HCT116 (cell line): ENCODE measurements around the gene PHKB. TPM values are rescaled to one million over a fixed set of nuclear protein-coding genes. Genes with fewer than 3 reads are reported as not detected.

ENCODE experiments used
- ATAC-seq: fragments of 200-7000 bp; cut with Tn5 transposase; 2 replicates; pipeline ENCODE4 v1.9.1; 2020; ENCODE audit warnings: mild to moderate bottlenecking, moderate library complexity
- BruUV-seq: library from RNA; stranded (reverse); fragments of 400-500 nt; replicated peaks from 2 replicates; lab custom pipeline; 2021; lab: Mats Ljungman, UMichigan
- CTCF ChIA-PET: fragments of 300-600 bp; sonication (Branson Sonifier 250); formaldehyde crosslinking; loops from one replicate; lab custom pipeline; 2021; ENCODE audit warnings: antibody characterized with exemption; lab: Charles Lee
- POLR2A ChIA-PET: fragments of 300-600, 350-600 bp; sonication (Branson Sonifier 250); formaldehyde crosslinking; loops from one replicate; lab custom pipeline; 2021; ENCODE audit warnings: antibody characterized with exemption; lab: Charles Lee
- RAD21 ChIA-PET, 2 experiments: fragments of 300-600 bp; sonication (Branson Sonifier 250); formaldehyde crosslinking; loops; one replicate each; lab custom pipeline; 2023; ENCODE audit warnings: low total read pairs in 2 of 2; ENCODE audit not compliant: uncharacterized antibody in 2 of 2, unreplicated experiment in 2 of 2, low non-redundant PET in 1 of 2; lab: Charles Lee
- DNase-seq: peaks from one replicate; pipeline ENCODE4 v3.0.0-alpha.2; 2010; ENCODE audit warnings: low read depth, low spot score
- H2AFZ ChIP-seq: fragments of 200-600 bp; shearing (Covaris generic), sonication (generic); 2 replicates; pipeline ENCODE4 v1.6.1; 2017; ENCODE audit warnings: low read depth, mixed run types, mixed read lengths, antibody characterized with exemption, low read length; ENCODE audit not compliant: poor library complexity, severe bottlenecking
- H3K27ac ChIP-seq: 2 replicates; pipeline ENCODE4 v1.5.1; 2012; ENCODE audit warnings: low read depth, low read length
- H3K27me3 ChIP-seq: fragments of 200-600 bp; sonication (generic); 2 replicates; pipeline ENCODE4 v1.6.1; 2016; ENCODE audit warnings: mixed run types, low read length, mixed read lengths; ENCODE audit not compliant: insufficient read depth
- H3K36me3 ChIP-seq, 2 experiments: fragments of 200-500 bp in 1 of 2; fragments of 200-600 bp in 1 of 2; sonication (Bioruptor generic) in 1 of 2; sonication (generic) in 1 of 2; 2 replicates each; pipeline versions ENCODE4 v1.5.1 to v1.6.1; 2014 to 2016; ENCODE audit warnings: low read length in 2 of 2, inconsistent platforms in 1 of 2, mixed read lengths in 1 of 2, mixed run types in 1 of 2; ENCODE audit not compliant: insufficient read depth in 2 of 2, control insufficient read depth in 1 of 2
- H3K4me1 ChIP-seq, 2 experiments: fragments of 200-600 bp in 1 of 2; sonication (generic) in 1 of 2; 2 replicates each; pipeline versions ENCODE4 v1.5.1 to v1.6.1; 2012 to 2017; ENCODE audit warnings: low read length in 2 of 2, inconsistent platforms in 1 of 2, mild to moderate bottlenecking in 1 of 2, mixed read lengths in 1 of 2, mixed run types in 1 of 2, moderate library complexity in 1 of 2; ENCODE audit not compliant: insufficient read depth in 2 of 2, control insufficient read depth in 1 of 2
- H3K4me2 ChIP-seq: fragments of 200-600 bp; sonication (generic); 2 replicates; pipeline ENCODE4 v1.6.1; 2017; ENCODE audit warnings: mixed run types, low read length, mixed read lengths
- H3K4me3 ChIP-seq, 2 experiments: fragments of 200-600 bp in 1 of 2; sonication (generic) in 1 of 2; replicated peaks in 1 of 2; 2 replicates each; pipeline ENCODE4 v1.5.1; 2011 to 2016; ENCODE audit warnings: low read length in 2 of 2, control low read depth in 1 of 2, low read depth in 1 of 2, mild to moderate bottlenecking in 1 of 2, mixed read lengths in 1 of 2, mixed run types in 1 of 2
- H3K79me2 ChIP-seq: fragments of 200-600 bp; sonication (generic); 2 replicates; pipeline ENCODE4 v1.6.1; 2017; ENCODE audit warnings: mild to moderate bottlenecking, mixed run types, low read length, moderate library complexity, mixed read lengths; ENCODE audit not compliant: insufficient read depth
- H3K9ac ChIP-seq: fragments of 200-600 bp; sonication (generic); 2 replicates; pipeline ENCODE4 v1.6.1; 2016; ENCODE audit warnings: low read length, mixed read lengths
- H3K9me2 ChIP-seq: fragments of 200-600 bp; sonication (generic), shearing (Covaris generic); 2 replicates; pipeline ENCODE4 v1.6.1; 2017; ENCODE audit warnings: mixed run types, mild to moderate bottlenecking, moderate library complexity; ENCODE audit not compliant: insufficient read depth
- H3K9me3 ChIP-seq, 2 experiments: fragments of 200-500 bp in 1 of 2; fragments of 200-600 bp in 1 of 2; sonication (Bioruptor generic) in 1 of 2; sonication (generic) in 1 of 2; 2 replicates each; pipeline ENCODE4 v1.6.1; 2014 to 2017; ENCODE audit warnings: low read length in 2 of 2, mixed read lengths in 2 of 2, inconsistent platforms in 1 of 2, low read depth in 1 of 2, mild to moderate bottlenecking in 1 of 2, mixed run types in 1 of 2, moderate library complexity in 1 of 2; ENCODE audit not compliant: control insufficient read depth in 1 of 2, insufficient read depth in 1 of 2
- H4K20me1 ChIP-seq: fragments of 200-600 bp; sonication (generic), shearing (Covaris generic); 2 replicates; pipeline ENCODE4 v1.6.1; 2017; ENCODE audit warnings: mixed run types, mild to moderate bottlenecking, moderate library complexity; ENCODE audit not compliant: insufficient read depth
- ATF3 ChIP-seq: IDR thresholded peaks from 2 replicates; pipeline ENCODE4 v1.6.1; 2012
- EZH2 ChIP-seq: fragments of 200-600 bp; sonication (generic); IDR thresholded peaks from 2 replicates; pipeline ENCODE4 v1.6.1; 2017; ENCODE audit warnings: antibody characterized with exemption, mixed run types
- EZH2phosphoT487 ChIP-seq: fragments of 200-600 bp; IDR thresholded peaks from 2 replicates; pipeline ENCODE4 v1.6.1; 2018; ENCODE audit warnings: antibody characterized with exemption, borderline replicate concordance
- MAX ChIP-seq: IDR thresholded peaks from 2 replicates; pipeline ENCODE4 v1.6.1; 2012
- POLR2A ChIP-seq: IDR thresholded peaks from 2 replicates; pipeline ENCODE4 v1.7.0; 2011; ENCODE audit warnings: borderline replicate concordance; ENCODE audit not compliant: insufficient read depth, insufficient read length; ENCODE audit errors: extremely low read depth
- POLR2AphosphoS5 ChIP-seq: IDR thresholded peaks from 2 replicates; pipeline ENCODE4 v1.6.1; 2011; ENCODE audit warnings: mild to moderate bottlenecking, low read depth, low read length, moderate library complexity
- RAD21 ChIP-seq: IDR thresholded peaks from 2 replicates; pipeline ENCODE4 v1.6.1; 2012; ENCODE audit warnings: low read depth, mild to moderate bottlenecking
- SIN3A ChIP-seq: IDR thresholded peaks from 2 replicates; pipeline ENCODE4 v1.6.1; 2012; ENCODE audit warnings: low read depth
- TCF7L2 ChIP-seq: IDR thresholded peaks from 2 replicates; pipeline ENCODE4 v1.7.0; 2011; ENCODE audit warnings: borderline replicate concordance, inconsistent platforms; ENCODE audit not compliant: insufficient read depth, insufficient read length; ENCODE audit errors: extremely low read depth
- ZFX ChIP-seq: fragments of 450-650 bp; IDR thresholded peaks from 2 replicates; pipeline ENCODE4 v1.6.1; 2017
- ZNF274 ChIP-seq: fragments of 200-500 bp; sonication (Bioruptor generic); IDR thresholded peaks from 2 replicates; pipeline ENCODE4 v1.6.1; 2014; ENCODE audit warnings: mild to moderate bottlenecking, low read depth, low read length, inconsistent platforms
- intact Hi-C: fragments of 100-400 bp; cut with micrococcal nuclease; formaldehyde crosslinking; loops from 2 replicates; pipeline ENCODE4 v1.10.0; 2022
- total RNA-seq: library from RNA; stranded (reverse); gene quantifications from one replicate; pipeline ENCODE4 v1.2.1, GENCODE V29; 2021; ENCODE audit not compliant: unreplicated experiment
- TF ChIP-seq, protein P1 (sequence below): IDR thresholded peaks from 2 replicates; pipeline ENCODE4 v1.6.1; 2011; ENCODE audit warnings: mild to moderate bottlenecking, low read length, moderate library complexity; ENCODE audit not compliant: insufficient replicate concordance; ENCODE audit errors: extremely low read depth

The PHKB gene
- total RNA-seq, 1 experiment from 2014 or later: 30.5 TPM

DNA sequence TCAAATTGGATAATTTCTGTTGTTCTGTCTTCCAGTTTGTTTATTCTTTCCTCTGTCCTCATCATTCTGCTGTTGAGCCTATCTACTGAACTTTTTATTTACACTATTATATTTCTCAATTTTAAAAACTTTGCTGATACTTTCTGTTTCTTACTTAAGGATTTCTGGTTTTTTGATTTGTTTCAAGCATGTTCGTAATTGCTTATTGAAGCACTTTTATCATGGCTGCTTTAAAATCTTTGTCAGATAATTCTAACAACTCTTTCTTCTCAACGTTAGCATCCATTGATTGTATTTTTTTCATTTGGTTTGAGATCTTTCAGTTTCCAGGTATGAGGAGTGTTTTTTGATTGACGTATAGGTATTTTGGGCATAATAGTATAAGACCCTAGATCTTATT is 116.9 kb downstream of the PHKB start:
- RAD21 ChIA-PET: no interaction called here
- no peak for DNase-seq
- Histone ChIP-seq H3K79me2 (no peaks in the 10 kb centered on the region), H3K9me3 (no peaks in the 10 kb centered on the region), H3K9ac (no peak overlapping the region), H4K20me1 (no peaks in the 10 kb centered on the region), H3K4me3 (no peak overlapping the region), H3K36me3 (no peaks in the 10 kb centered on the region; a peak in 1 of 4 replicates), H2AFZ (no peak overlapping the region), H3K9me2 (no peaks in the 10 kb centered on the region; the same call in 1 of the 2 replicates), H3K27ac (no peak overlapping the region)
- ATAC-seq: no peak
- intact Hi-C loops: no loop called here
- BruUV-seq: no TSS peak
- TF ChIP-seq ATF3: no peak
- TF ChIP-seq POLR2A: no peak
- TF ChIP-seq, all 23 proteins: peak for 0
- Histone ChIP-seq H3K4me2 (no peak overlapping the region), H3K27me3 (no peaks in the 10 kb centered on the region), H3K4me1 (peaks cover 0 to 7% of the 10 kb centered on the region in 2 experiments; a peak in 1 of 4 replicates)
- POLR2A ChIA-PET: no interaction called here
- CTCF ChIA-PET: no interaction called here

DNA sequence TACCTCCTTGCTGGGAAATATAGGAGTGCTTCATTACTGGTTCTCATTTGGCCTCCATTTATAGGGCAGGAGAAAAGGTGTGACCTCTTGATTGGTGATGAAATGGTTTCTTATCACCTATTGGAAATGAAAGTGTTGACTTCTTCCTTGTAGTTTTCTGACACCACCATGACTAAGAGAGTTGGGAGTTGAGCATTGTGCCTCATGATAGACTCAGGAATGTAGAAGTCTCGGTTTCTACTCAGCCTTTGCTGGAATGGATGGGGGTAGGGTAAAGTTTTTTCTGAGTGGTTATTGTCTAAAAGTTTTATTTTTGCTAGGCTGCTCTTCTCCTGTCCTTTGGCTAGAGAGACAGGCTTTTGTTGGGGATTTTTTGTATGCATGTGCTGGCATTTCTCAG is 117.4 kb downstream of the PHKB start:
- H3K36me3 ChIP-seq: no peaks in the 10 kb centered on the region; a peak in 1 of 4 replicates
- no peak overlapping the region for H2AFZ ChIP-seq
- no peak overlapping the region for H3K27ac ChIP-seq
- no peak for DNase-seq
- H3K4me3 ChIP-seq: no peak overlapping the region
- TF ChIP-seq ZFX: no peak
- no peak for TF ChIP-seq EZH2phosphoT487
- no peak for TF ChIP-seq RAD21
- no peak for TF ChIP-seq TCF7L2
- no peak for TF ChIP-seq ZNF274
- no peak for TF ChIP-seq EZH2
- TF ChIP-seq, protein P1, sequence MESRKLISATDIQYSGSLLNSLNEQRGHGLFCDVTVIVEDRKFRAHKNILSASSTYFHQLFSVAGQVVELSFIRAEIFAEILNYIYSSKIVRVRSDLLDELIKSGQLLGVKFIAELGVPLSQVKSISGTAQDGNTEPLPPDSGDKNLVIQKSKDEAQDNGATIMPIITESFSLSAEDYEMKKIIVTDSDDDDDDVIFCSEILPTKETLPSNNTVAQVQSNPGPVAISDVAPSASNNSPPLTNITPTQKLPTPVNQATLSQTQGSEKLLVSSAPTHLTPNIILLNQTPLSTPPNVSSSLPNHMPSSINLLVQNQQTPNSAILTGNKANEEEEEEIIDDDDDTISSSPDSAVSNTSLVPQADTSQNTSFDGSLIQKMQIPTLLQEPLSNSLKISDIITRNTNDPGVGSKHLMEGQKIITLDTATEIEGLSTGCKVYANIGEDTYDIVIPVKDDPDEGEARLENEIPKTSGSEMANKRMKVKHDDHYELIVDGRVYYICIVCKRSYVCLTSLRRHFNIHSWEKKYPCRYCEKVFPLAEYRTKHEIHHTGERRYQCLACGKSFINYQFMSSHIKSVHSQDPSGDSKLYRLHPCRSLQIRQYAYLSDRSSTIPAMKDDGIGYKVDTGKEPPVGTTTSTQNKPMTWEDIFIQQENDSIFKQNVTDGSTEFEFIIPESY: no peak
- TF ChIP-seq MAX: no peak
- TF ChIP-seq SIN3A: no peak
- no peak for TF ChIP-seq POLR2AphosphoS5
- TF ChIP-seq, all 23 proteins: peak for 0
- intact Hi-C loops: no loop called here
- ChIA-PET POLR2A (no interaction called here), RAD21 (no interaction called here), CTCF (no interaction called here)
- Histone ChIP-seq H3K9me2 (no peaks in the 10 kb centered on the region; the same call in 1 of the 2 replicates), H3K9me3 (no peaks in the 10 kb centered on the region), H3K27me3 (no peaks in the 10 kb centered on the region), H3K4me1 (peaks cover 0 to 7% of the 10 kb centered on the region in 2 experiments; a peak in 1 of 4 replicates), H3K4me2 (no peak overlapping the region), H3K79me2 (no peaks in the 10 kb centered on the region), H4K20me1 (no peaks in the 10 kb centered on the region), H3K9ac (no peak overlapping the region)
- no peak for ATAC-seq
- BruUV-seq: no TSS peak
